Glomerular visceral epithelial cell (primary cell): ENCODE data around the gene WSCD2.
"Not testable (repeated sequence)": the region's sequence is repeated elsewhere in the genome, so short reads cannot be mapped to it uniquely, and the experiment has no call there.

Experiments used
- DNase-seq: peaks from one replicate; pipeline ENCODE4 v3.0.0-alpha.2; 2016; ENCODE audit errors: extremely low spot score

Gene WSCD2

GRCh38 chr12:108194585-108194984 lies 65.5 kb downstream of the WSCD2 start:
- no peak for DNase-seq

DNA sequence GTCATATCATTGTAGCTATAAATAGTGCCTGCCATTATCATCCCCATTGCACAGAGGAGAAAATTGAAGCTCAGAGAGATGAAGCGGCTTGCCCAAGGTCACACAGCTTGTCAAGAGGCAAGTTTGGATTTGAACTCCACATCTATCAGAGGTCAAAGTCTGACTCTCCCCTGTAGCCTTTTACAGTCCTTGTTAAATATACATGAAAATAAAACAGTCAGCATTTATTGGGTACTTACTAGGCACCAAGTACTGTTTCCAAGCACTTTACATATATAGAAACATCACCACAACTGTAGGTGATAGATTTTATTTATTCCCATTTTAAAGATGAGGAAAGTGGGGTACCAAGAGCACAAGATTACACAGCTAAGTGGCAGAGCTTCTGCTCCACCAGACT lies 67.2 kb downstream of the WSCD2 start:
- DNase-seq, result no peak

DNA sequence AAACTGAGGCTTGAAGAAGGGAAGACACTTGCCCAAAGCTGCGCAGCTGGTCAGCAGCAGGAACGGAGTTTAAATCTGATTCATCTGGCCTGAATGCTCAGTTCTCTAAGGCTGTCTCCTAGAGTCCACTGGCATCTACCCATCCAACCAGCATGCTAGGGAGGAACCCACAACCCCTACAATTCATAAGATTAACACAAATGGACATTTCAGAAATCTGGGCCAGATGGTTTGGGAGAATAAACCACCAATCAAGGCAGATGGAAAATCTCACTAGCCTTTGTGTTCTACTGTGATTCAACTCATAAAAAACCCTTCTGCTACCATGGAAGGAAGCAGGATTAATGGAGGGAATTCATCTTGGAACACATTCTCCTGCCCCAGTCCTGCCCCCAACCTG lies 67.8 kb downstream of the WSCD2 start:
- no peak for DNase-seq

DNA sequence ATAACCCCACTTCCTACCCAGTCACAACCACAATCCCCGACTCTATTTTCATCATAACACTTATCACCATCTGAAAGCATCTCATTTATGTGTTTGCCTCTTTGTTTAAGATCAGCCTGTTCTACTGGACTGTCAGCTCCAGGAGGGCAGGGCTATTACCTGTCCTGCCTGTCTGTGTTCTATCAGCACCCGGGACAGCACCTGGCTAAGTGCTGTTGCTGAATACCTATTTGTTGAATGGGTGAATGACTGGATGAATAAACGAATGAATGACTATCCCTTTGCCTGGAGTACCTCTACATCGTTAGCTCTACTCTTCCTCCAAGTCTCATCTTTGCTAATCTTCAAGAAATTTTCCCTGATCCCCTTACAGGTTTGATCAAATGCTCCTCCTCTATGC lies 69.0 kb downstream of the WSCD2 start:
- no peak for DNase-seq

DNA sequence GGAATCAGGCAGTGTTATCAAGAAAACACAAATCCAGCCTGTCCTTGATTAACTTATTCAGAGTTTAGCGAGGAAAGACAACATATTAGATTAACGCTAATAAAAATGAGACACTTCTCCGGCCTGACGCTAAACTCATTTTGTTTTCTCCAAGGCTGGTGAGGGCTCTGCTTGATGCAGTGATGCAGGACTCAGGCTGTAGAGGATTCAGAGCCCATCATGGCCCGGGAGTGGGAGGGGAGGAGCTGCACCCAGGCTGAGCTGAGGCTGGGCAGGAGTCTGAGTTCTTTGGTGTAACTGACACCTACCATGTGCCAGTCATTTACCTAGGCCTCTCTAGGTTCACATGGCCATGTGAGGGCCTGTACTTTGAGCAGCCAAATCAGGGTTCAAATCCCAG lies 70.0 kb downstream of the WSCD2 start:
- DNase-seq, result no peak

GRCh38 chr12:108201808-108202207 lies 72.7 kb downstream of the WSCD2 start:
- no peak for DNase-seq

DNA sequence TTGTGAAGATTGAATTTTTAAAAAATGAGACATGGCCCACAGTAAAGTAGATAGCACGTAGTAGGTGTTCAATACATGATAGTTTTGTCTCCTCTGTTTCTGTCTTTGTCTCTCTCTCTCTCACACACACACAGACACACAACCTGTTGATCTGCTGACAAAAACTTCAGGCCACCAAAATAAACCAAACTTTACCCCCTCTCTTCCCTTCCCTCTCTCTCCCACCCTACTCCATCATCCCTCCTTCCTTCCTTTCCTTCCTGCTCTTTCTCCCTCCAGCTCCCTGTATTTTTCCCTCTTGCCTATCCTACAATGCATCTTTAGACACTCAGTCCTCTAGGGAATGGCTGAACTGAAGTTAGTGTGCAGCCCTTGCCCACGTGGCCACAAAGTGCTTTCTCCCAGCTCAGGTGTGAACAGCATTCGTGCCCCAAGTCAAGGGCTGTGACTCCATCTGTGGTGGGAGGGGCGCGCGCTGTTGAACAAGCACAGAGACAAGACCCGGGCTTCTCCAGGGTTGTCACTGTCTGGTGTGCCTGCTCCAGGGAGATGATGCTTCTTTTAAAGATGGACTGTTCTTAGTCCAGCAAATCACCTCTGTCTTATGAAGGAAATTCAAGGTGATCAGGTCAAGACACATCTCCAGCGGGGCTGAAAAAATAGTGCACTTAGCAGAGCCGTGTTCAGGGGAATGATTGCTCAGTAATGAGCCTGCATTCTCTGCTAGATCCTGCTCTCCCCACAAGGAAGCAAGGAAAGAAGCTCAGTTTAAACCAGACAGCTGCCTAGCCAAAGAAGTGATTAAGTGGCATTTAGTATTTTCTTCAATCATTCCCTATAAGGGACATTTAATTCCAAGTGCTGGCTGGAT lies 75.3 kb downstream of the WSCD2 start:
- DNase-seq, result no peak

- DNase-seq, result no peak
These were observed 76.8 kb downstream of the WSCD2 start for GRCh38 chr12:108205864-108206263.

DNA sequence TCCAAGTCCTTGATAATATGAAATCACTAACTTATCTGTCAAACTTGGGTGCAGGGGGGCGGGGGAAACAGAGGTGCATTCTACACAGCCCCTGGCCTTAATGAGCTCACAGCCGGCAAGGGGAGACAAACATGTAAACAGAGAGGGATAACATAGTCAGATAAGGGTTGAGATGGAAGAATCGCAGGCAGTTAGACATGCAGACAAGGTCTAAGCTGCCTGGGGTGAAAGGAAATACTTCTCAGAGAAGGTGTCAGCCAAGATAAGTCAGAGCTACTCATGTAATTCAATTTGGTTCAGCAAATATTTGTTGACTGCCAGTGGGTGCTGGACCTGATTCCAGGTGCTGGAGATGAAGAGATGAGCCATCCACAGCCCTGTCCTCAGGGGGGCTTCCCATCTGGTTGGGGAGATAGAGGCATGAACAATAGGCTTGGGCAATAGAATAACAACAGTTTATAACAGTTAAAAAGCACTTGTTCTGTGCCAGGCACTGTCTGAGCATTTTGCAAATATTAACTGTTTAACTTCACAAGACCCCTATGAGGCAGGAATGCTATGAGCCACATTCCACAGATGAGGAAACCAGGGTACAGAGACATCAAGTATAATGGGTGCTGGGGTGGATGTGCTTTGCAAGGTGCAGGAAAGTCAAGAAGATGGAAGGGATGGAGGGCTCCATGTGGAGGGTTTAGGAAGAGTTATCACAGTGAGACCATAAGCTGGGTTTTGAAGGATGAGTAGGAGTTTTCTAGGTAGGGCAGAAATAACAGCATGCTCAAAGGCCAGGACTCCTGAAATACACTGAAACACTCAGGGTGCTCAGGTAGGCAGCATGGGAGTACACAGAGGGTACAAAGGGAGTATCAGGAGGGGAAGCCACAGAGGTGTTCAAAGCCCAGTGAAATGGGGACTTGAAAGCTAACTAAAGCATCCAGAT lies 79.0 kb downstream of the WSCD2 start:
- DNase-seq, result no peak

GRCh38 chr12:108210001-108210400 lies 80.9 kb downstream of the WSCD2 start:
- DNase-seq, result no peak

DNA sequence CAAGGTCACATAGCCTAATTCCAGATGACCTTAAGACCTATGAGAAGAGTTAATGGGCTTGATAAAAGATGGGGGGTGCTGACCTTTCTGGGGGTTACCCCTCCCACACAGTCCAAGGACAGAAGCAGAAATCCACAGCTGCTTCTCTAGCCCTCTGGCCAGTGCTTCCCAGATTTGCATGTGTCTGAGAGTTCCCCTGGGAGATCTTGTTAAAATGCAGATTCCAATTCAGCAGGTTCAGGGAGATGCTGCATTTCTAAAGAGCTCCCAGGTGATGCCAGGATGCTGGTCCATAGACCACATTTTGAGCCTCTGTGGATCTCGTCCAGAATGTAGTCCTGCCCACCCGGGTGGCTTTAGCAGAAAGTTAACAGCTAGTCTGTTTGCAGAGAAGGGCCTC lies 82.1 kb downstream of the WSCD2 start:
- no peak for DNase-seq

DNA sequence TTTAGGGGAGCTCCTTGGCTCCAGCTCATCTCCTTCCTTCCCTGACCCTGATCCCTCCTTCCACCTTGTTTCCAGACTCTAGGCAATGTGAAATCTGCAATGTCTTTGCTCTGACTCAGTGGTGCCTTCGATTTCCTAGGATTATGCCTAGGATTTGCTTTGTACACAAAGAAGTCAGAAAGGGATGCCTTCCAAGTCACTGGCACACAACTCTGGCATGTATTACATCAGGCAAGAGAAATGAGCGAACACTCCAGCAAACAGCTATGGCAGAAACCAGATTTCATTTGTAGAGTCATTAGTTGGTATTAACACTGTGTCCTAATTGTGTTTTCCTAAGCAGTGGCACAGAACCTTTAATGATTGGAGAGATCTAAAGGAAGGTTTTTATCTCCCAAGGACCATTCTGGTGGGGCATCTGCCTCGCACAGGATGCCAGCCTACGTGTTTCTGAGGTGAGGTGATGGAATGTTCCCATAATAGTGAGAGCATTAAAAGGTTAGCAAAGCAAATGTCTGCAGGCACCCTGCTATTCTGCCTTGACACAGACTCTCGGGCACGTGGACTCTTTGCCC lies 84.9 kb downstream of the WSCD2 start:
- no peak for DNase-seq

GRCh38 chr12:108214486-108214885 lies 85.4 kb downstream of the WSCD2 start:
- DNase-seq, result peak; percentile 6

- DNase-seq, result no peak
These were observed 86.4 kb downstream of the WSCD2 start for GRCh38 chr12:108215458-108215857.

- no peak for DNase-seq
These were observed 89.8 kb downstream of the WSCD2 start for GRCh38 chr12:108218921-108219320.

GRCh38 chr12:108225101-108225500 lies 96.0 kb downstream of the WSCD2 start:
- not testable (repeated sequence) for DNase-seq

DNA sequence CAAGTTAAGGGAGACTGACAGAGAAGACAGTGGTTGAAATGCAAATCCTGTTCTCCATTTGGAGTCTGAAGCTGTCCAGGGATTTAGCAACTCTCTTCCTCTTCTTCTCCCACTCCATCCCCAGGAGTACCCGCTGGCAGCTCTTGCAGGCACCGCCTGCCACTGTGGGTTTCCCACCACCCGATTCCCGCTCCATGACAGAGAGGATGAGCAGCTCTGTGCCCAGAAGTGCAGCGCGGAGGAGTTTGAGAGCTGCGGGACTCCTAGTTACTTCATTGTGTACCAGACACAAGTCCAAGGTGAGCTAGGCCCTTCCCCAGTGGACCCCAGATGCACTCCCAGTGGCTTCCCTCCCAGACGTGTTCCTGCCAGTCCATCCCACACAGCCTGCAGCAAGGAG lies 97.8 kb downstream of the WSCD2 start:
- no peak for DNase-seq

GRCh38 chr12:108228746-108229145 lies 99.7 kb downstream of the WSCD2 start:
- no peak for DNase-seq

DNA sequence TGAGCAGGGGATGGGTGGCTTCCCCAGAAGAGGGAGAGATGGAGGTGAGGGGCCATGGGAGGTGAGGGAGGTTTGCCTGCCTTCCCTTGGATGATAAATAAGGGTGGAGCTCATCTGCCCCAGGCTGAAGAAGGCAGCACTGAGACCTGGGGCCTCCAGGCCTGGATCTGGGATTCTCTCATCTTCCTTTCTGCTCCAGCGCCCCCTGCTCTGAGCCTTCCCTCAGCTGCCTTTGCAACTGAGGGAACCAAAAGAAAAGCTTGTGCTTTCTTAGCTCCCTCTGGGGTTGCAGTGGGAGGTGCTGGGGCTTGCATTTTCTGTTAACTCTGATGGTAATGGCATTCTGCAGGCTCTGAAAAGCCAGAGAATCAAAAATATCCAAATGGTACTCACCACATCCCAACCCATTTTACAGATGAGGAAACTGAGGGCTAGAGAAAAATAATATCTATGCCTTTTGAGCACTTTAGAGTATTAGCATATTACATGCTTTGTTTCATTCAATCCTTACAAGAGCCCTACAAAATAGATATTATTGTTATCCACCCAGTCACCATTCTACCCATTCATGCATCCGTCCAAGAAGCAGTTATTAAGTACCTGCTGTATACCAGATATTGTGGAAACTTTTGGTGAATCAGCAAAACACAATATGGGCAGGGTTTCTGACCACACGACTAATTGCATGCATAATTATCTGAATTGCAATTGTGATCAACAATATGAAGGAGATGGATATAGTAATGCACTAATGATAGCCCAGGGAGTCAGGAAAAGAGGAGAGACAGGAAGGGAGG lies 102.2 kb downstream of the WSCD2 start:
- no peak for DNase-seq

DNA sequence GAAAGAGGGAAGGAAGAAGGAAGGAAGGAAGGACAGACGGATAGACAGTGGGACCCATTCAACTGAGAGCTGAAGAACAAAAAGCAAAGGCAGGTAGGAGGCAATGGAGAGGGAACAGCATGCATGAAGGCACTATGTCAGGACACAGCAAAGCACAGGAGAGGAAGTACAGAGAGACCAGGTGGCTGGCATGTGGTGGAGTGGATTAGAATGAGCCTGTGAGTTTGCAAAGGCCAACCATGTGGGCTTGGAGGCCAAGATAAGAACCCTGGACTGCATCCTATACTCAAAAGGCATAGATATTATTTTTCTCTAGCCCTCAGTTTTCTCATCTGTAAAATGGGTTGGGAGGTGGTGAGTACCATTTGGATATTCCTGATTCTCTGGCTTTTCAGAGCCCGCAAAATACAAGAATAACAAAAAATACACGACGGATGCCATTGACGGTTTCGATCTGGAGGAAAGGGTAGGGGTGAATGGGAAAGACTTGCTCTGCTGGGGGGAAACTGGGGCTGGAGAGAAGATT lies 102.9 kb downstream of the WSCD2 start:
- no peak for DNase-seq

- DNase-seq, result no peak
These were observed 103.5 kb downstream of the WSCD2 start for GRCh38 chr12:108232565-108232964.
